Activated CD8-positive, alpha-beta T cell treated with anti-CD3 and anti-CD28 coated beads for 36 hours (primary cell): ENCODE results near the gene TIMD4. TPM values are rescaled to one million over a fixed set of nuclear protein-coding genes. Genes with fewer than 3 reads are reported as not detected.

Source experiments
- ATAC-seq: fragments of 200-7000 bp; cut with Tn5 transposase; one replicate; pipeline ENCODE4 v1.10.0; 2021; ENCODE audit warnings: mild to moderate bottlenecking, moderate library complexity
- CTCF ChIA-PET: fragments of 350-600 bp; sonication (Branson Sonifier 250); formaldehyde crosslinking; loops from one replicate; lab custom pipeline; 2021; ENCODE audit warnings: antibody characterized with exemption; lab: Charles Lee
- POLR2A ChIA-PET: fragments of 350-600 bp; sonication (Branson Sonifier 250); formaldehyde crosslinking; loops from one replicate; lab custom pipeline; 2021; ENCODE audit warnings: antibody characterized with exemption; lab: Charles Lee
- DNase-seq: peaks from one replicate; pipeline ENCODE4 v3.0.0-alpha.2; 2020
- H3K27ac Mint-ChIP-seq: one replicate; pipeline ENCODE4 v1.8.0; 2021; ENCODE audit warnings: mild to moderate bottlenecking, mixed read lengths
- H3K27me3 Mint-ChIP-seq: one replicate; pipeline ENCODE4 v1.8.0; 2021; ENCODE audit warnings: mixed read lengths
- H3K36me3 Mint-ChIP-seq: one replicate; pipeline ENCODE4 v1.8.0; 2021; ENCODE audit warnings: low read depth, mixed read lengths
- H3K4me1 Mint-ChIP-seq: one replicate; pipeline ENCODE4 v1.8.0; 2021; ENCODE audit warnings: low read depth, mixed read lengths
- H3K4me3 Mint-ChIP-seq: one replicate; pipeline ENCODE4 v1.8.0; 2021; ENCODE audit warnings: mild to moderate bottlenecking, moderate library complexity, mixed read lengths
- H3K9me3 Mint-ChIP-seq: one replicate; pipeline ENCODE4 v1.8.0; 2021; ENCODE audit warnings: mixed read lengths
- intact Hi-C: fragments of 100-400 bp; cut with micrococcal nuclease; formaldehyde crosslinking; loops from one replicate; pipeline ENCODE4 v1.10.0; 2022
- total RNA-seq, 2 experiments: library from RNA; stranded (reverse); gene quantifications; one replicate each; pipeline ENCODE4 v1.2.3, GENCODE V29; 2021
- TF ChIP-seq, protein P1 (sequence below): fragments of 200-600 bp; IDR thresholded peaks from one replicate; pipeline ENCODE4 v1.8.0; 2022; ENCODE audit warnings: antibody characterized with exemption, mild to moderate bottlenecking

Gene TIMD4
- 1 to 10 TPM in 1 of 2 experiments, under 1 TPM in 1; 0.83 to 1.2 TPM for total RNA-seq

DNA sequence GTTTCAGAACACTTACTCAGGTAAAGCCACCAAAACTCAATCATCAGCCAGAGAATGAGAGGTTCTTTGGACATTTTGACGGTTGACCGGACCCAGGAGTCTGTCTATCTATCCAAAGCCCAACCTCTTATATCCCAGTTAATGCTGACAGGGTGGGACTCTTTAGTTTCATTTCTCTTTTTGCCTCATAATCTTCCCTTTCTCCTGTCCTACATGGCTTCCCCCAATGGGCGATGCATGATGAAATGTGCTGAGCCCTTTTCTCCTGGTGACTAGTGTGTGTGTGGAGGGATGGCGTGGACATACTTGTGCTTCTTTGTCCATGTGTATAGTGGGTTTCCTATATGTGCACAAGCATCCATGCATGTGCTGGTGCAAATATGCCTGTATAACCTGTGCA is at the start of gene TIMD4:
Gene TIMD4 (minus strand): TSS at position 102 of the 400 bp plus-strand sequence. CDS start 28 bp downstream, at position 74.
- CTCF ChIA-PET, result no interaction called here
- intact Hi-C loops, result no loop called here

DNA sequence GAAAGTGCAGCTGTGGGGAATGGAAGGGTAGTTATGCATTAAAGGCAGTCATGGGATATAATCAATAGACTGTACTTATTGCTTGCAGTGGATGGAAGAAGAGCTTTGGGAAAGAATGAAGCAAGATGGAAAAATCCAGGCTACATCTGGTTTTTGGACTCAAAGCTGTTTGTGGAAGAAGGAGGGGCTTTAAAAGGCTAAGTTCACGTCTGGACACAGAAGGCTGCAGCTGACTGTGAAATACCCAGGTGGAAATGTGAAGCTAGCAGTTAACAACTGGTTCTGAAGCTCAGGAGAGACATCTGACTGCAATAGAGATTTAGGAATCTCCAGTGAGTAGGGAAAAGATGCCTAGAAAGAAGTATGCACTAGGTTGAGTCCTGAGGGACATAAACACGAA is 43.2 kb upstream of the TIMD4 start:
- Mint-ChIP-seq H3K4me3 (no peak overlapping the region), H3K27me3 (no peaks in the 10 kb centered on the region), H3K4me1 (peaks cover 17% of the 10 kb centered on the region), H3K27ac (no peak overlapping the region), H3K36me3 (peaks cover 18% of the 10 kb centered on the region), H3K9me3 (peaks cover 10% of the 10 kb centered on the region)
- TF ChIP-seq, protein P1, sequence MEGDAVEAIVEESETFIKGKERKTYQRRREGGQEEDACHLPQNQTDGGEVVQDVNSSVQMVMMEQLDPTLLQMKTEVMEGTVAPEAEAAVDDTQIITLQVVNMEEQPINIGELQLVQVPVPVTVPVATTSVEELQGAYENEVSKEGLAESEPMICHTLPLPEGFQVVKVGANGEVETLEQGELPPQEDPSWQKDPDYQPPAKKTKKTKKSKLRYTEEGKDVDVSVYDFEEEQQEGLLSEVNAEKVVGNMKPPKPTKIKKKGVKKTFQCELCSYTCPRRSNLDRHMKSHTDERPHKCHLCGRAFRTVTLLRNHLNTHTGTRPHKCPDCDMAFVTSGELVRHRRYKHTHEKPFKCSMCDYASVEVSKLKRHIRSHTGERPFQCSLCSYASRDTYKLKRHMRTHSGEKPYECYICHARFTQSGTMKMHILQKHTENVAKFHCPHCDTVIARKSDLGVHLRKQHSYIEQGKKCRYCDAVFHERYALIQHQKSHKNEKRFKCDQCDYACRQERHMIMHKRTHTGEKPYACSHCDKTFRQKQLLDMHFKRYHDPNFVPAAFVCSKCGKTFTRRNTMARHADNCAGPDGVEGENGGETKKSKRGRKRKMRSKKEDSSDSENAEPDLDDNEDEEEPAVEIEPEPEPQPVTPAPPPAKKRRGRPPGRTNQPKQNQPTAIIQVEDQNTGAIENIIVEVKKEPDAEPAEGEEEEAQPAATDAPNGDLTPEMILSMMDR, result no peak
- CTCF ChIA-PET, result interaction anchor here (2.3 kb wide), 1 partner anchor 20 kb away, joined by 7 read pairs; no protein-coding TSS in a partner anchor
- intact Hi-C loops, result no loop called here
- ATAC-seq (no peak), DNase-seq (no peak)
- POLR2A ChIA-PET, result no interaction called here

More for the DNA sequence above, at the start of gene TIMD4:
- H3K4me1 Mint-ChIP-seq, result no peaks in the 10 kb centered on the region
- ATAC-seq, result no peak
- no peak within 1 kb of the TSS for H3K4me3 Mint-ChIP-seq
- DNase-seq, result no peak
- H3K36me3 Mint-ChIP-seq, result no peaks in the 10 kb centered on the region
- H3K27ac Mint-ChIP-seq, result no peak within 1 kb of the TSS
- POLR2A ChIA-PET, result no interaction called here
- H3K27me3 Mint-ChIP-seq, result no peaks in the 10 kb centered on the region
- TF ChIP-seq, protein P1, result no peak
- no peaks in the 10 kb centered on the region for H3K9me3 Mint-ChIP-seq

DNA sequence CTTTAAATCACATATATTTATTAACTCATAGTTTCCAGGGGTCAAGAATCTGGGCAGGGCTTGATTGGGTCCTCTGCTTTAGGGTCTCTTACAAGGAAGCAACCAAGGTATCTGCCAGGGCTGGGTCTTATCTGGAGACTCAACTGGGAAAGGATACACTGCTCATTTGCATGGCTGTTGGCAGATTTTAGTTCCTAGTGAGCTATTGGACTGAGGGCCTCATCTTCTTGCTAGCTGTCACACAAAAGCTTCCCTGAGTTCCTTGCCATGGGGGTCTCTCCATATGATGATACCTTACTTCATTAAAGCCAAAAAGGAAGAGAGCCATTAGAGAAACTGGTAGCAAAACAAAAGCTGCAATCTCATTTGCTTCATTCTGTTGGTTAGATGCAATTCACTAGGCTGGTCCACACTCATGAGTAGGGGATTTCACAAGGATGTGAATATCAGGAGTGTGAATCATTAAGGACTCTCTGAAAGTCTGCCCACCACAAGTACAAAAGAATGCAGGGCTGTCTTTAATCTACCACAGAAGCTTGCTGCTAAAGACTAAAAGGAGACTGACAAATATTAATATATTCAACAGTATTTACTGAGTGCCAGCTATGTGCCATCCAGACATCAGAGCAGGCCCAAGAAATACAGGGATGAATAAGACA is 42.0 kb upstream of the TIMD4 start:
- Mint-ChIP-seq H3K27ac (peak overlapping the region; percentile 64), H3K4me1 (peaks cover 17% of the 10 kb centered on the region), H3K9me3 (peaks cover 16% of the 10 kb centered on the region), H3K36me3 (peaks cover 25% of the 10 kb centered on the region), H3K4me3 (no peak overlapping the region), H3K27me3 (no peaks in the 10 kb centered on the region)
- TF ChIP-seq, protein P1, result no peak
- DNase-seq, result peak; percentile 26
- peak; percentile 93 for ATAC-seq
- ChIA-PET POLR2A (interaction anchor here (0.7 to 1.2 kb wide), 3 partner anchors 11 to 85 kb away, joined by 3 to 4 read pairs (median 4); no protein-coding TSS in a partner anchor), CTCF (interaction anchor here (0.9 kb wide), 1 partner anchor 22 kb away, joined by 3 read pairs; no protein-coding TSS in a partner anchor)
- intact Hi-C loops, result no loop called here

DNA sequence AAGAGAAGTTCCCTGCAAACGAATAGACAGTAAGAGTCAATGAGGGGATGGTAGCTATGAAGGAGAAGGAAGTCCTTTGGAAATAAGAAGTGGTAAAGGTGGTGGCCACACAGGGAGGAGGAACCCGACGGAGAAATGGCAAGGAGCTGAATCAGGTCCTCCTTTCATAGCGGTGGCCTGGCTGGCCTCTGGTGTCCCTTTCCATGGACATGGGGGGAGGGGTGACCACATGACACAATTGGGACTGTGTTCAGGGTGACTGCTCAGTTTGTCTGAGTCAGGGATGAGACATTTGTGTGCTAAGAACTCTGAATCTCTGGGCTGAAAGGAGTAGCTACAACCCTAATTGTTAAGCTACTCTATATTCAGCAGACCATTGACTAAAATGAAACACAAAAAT is 28.7 kb upstream of the TIMD4 start:
- no peak for ATAC-seq
- no peak overlapping the region for H3K4me3 Mint-ChIP-seq
- H3K36me3 Mint-ChIP-seq, result peaks cover 1% of the 10 kb centered on the region
- CTCF ChIA-PET, result interaction anchor here (0.6 kb wide), 1 partner anchor 139 kb away, joined by 3 read pairs; no protein-coding TSS in a partner anchor
- peaks cover 2% of the 10 kb centered on the region for H3K27me3 Mint-ChIP-seq
- TF ChIP-seq, protein P1, result no peak
- no peak for DNase-seq
- peaks cover 5% of the 10 kb centered on the region for H3K9me3 Mint-ChIP-seq
- no peak overlapping the region for H3K27ac Mint-ChIP-seq
- H3K4me1 Mint-ChIP-seq, result no peaks in the 10 kb centered on the region
- intact Hi-C loops, result no loop called here
- POLR2A ChIA-PET, result no interaction called here

DNA sequence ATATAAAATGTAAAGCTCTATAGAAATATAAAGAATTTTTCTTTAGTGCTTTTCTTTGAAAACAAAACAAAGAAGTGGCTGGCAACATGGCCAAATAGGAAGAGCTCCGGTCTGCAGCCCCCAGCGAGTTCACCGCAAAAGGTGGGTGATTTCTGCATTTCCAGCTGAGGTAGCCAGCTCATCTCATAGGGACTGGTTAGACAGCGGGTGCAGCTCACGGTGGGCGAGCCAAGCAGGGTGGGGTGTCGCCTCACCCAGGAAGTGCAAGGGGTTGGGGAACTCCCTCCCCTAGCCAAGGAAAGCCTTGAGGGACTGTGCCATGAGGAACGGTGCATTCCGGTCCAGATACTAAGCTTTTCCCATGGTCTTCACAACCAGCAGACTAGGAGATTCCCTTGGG is 21.0 kb upstream of the TIMD4 start:
- TF ChIP-seq, protein P1, result no peak
- Mint-ChIP-seq H3K27me3 (no peaks in the 10 kb centered on the region), H3K4me3 (no peak overlapping the region), H3K4me1 (no peaks in the 10 kb centered on the region), H3K9me3 (peaks cover 7% of the 10 kb centered on the region), H3K36me3 (no peaks in the 10 kb centered on the region), H3K27ac (no peak overlapping the region)
- no peak for DNase-seq
- intact Hi-C loops, result no loop called here
- ChIA-PET POLR2A (interaction anchor here (0.6 kb wide), 1 partner anchor 280 kb away, joined by 3 read pairs; no protein-coding TSS in a partner anchor), CTCF (interaction anchor here (1.5 kb wide), 1 partner anchor 148 kb away, joined by 3 read pairs; no protein-coding TSS in a partner anchor)
- ATAC-seq, result no peak
